ENCODE data around the gene SHISA2. TPM values are rescaled to one million over a fixed set of nuclear protein-coding genes. Genes with fewer than 3 reads are reported as not detected.
A peak's percentile ranks its signal among the peaks of the same experiment; 100 is the strongest.

Gene SHISA2
- polyA plus RNA-seq, 3 donors = not detected

GRCh38 chr13:26051231-26051656, 572 bp downstream of the SHISA2 start:
- H3K4me3 ChIP-seq (replicated peaks in 1 of 3; ENCODE audit: low read depth in 2 of 3, low read length in 3 of 3) = no peak overlapping the region
- no peak overlapping the region for H3K27ac Mint-ChIP-seq
- peaks cover 44 to 66% of the 10 kb centered on the region in 2 donors for H3K27me3 ChIP-seq (ENCODE audit: control insufficient read depth in 2 of 2, insufficient read depth in 2 of 2, low read length in 2 of 2)
- no peaks in the 10 kb centered on the region for H4K20me1 ChIP-seq (ENCODE audit: insufficient read depth, low read length)
- peaks cover 0 to 4% (median 0%) of the 10 kb centered on the region in 7 donors for H3K9me3 Mint-ChIP-seq
- peak overlapping the region in 1 of 2 donors; percentile 55 for H3K4me3 Mint-ChIP-seq
- H3K9ac ChIP-seq (ENCODE audit: insufficient read depth, low read length, poor library complexity, severe bottlenecking) = no peak overlapping the region
- WGBS (ENCODE audit: insufficient coverage) = 4% methylated on average over 45 of the region's 45 CpGs
- peaks cover 0 to 11% of the 10 kb centered on the region in 2 donors for H3K9me3 ChIP-seq (replicated peaks in 1 of 2; ENCODE audit: control insufficient read depth in 1 of 2, insufficient read depth in 1 of 2, low read length in 2 of 2)
- peaks cover 44 to 75% (median 48%) of the 10 kb centered on the region in 3 donors for H3K27me3 Mint-ChIP-seq (ENCODE audit: low read depth in 3 of 3)
- H3K4me2 ChIP-seq (replicated peaks; ENCODE audit: extremely low read depth, low read length, poor library complexity, severe bottlenecking) = peak overlapping the region; percentile 39
- peaks cover 0 to 3% of the 10 kb centered on the region in 2 donors for H3K4me1 ChIP-seq (ENCODE audit: control insufficient read depth in 1 of 2, insufficient read depth in 2 of 2, low read length in 2 of 2)
- H3K36me3 ChIP-seq (replicated peaks in 1 of 2; ENCODE audit: control insufficient read depth in 1 of 2, insufficient read depth in 2 of 2, low read length in 2 of 2) = no peaks in the 10 kb centered on the region
- H3K27ac ChIP-seq (ENCODE audit: low read depth in 1 of 2, low read length in 2 of 2) = no peak overlapping the region
- peaks cover 0 to 3% of the 10 kb centered on the region in 2 donors for H3K36me3 Mint-ChIP-seq
- no peaks in the 10 kb centered on the region for H3K79me2 ChIP-seq (ENCODE audit: insufficient read depth, low read length)
- H2AFZ ChIP-seq (ENCODE audit: insufficient read depth, low read depth, low read length, poor library complexity, severe bottlenecking) = no peak overlapping the region
- DNase-seq = no peak
- H3K4me1 Mint-ChIP-seq = peaks cover 3% of the 10 kb centered on the region
- intact Hi-C loops (cut with micrococcal nuclease) = no loop called here
- no peak for TF ChIP-seq CTCF (IDR thresholded peaks at IDR 0.05)

GRCh38 chr13:26050568-26051230, 1.1 kb downstream of the SHISA2 start:
- Histone ChIP-seq H3K36me3 (replicated peaks in 1 of 2; ENCODE audit: control insufficient read depth in 1 of 2, insufficient read depth in 2 of 2, low read length in 2 of 2) (no peaks in the 10 kb centered on the region), H4K20me1 (ENCODE audit: insufficient read depth, low read length) (no peaks in the 10 kb centered on the region), H3K4me3 (replicated peaks in 1 of 3; ENCODE audit: low read depth in 2 of 3, low read length in 3 of 3) (no peak overlapping the region), H3K4me2 (replicated peaks; ENCODE audit: extremely low read depth, low read length, poor library complexity, severe bottlenecking) (no peak overlapping the region), H2AFZ (ENCODE audit: insufficient read depth, low read depth, low read length, poor library complexity, severe bottlenecking) (no peak overlapping the region), H3K79me2 (ENCODE audit: insufficient read depth, low read length) (no peaks in the 10 kb centered on the region), H3K9ac (ENCODE audit: insufficient read depth, low read length, poor library complexity, severe bottlenecking) (no peak overlapping the region), H3K27ac (ENCODE audit: low read depth in 1 of 2, low read length in 2 of 2) (no peak overlapping the region), H3K27me3 (ENCODE audit: control insufficient read depth in 2 of 2, insufficient read depth in 2 of 2, low read length in 2 of 2) (peaks cover 44 to 65% of the 10 kb centered on the region in 2 donors), H3K9me3 (replicated peaks in 1 of 2; ENCODE audit: control insufficient read depth in 1 of 2, insufficient read depth in 1 of 2, low read length in 2 of 2) (peaks cover 0 to 11% of the 10 kb centered on the region in 2 donors), H3K4me1 (ENCODE audit: control insufficient read depth in 1 of 2, insufficient read depth in 2 of 2, low read length in 2 of 2) (peaks cover 0 to 3% of the 10 kb centered on the region in 2 donors)
- peaks cover 3% of the 10 kb centered on the region for H3K4me1 Mint-ChIP-seq
- intact Hi-C loops (cut with micrococcal nuclease) = no loop called here
- no peak overlapping the region for H3K27ac Mint-ChIP-seq
- no peak for TF ChIP-seq CTCF (IDR thresholded peaks at IDR 0.05)
- DNase-seq = no peak
- H3K9me3 Mint-ChIP-seq = peaks cover 0 to 4% (median 0%) of the 10 kb centered on the region in 7 donors
- 5% methylated on average over 82 of the region's 82 CpGs for WGBS (ENCODE audit: insufficient coverage)
- H3K4me3 Mint-ChIP-seq = peak overlapping the region in 1 of 2 donors; percentile 55
- H3K36me3 Mint-ChIP-seq = peaks cover 0 to 3% of the 10 kb centered on the region in 2 donors
- H3K27me3 Mint-ChIP-seq (ENCODE audit: low read depth in 3 of 3) = peaks cover 46 to 73% (median 48%) of the 10 kb centered on the region in 3 donors

Measured in CD14-positive monocyte (primary cell).